IMR-90 (cell line): Measurements from ENCODE around the gene KEAP1. TPM values are rescaled to one million over a fixed set of nuclear protein-coding genes. Genes with fewer than 3 reads are reported as not detected.
A peak's percentile ranks its signal among the peaks of the same experiment; 100 is the strongest.

Experiments used
- ATAC-seq: fragments of 200-7000 bp; cut with Tn5 transposase; 2 replicates; pipeline ENCODE4 v1.9.1; 2020; ENCODE audit warnings: low read depth, mild to moderate bottlenecking, moderate library complexity
- BruUV-seq: library from RNA; stranded (reverse); fragments of 400-500 nt; replicated peaks from 2 replicates; lab custom pipeline; 2021; lab: Mats Ljungman, UMichigan
- CTCF ChIA-PET: fragments of 300-600 bp; formaldehyde crosslinking; extraction: SDS; loops from one replicate; lab custom pipeline; 2021; ENCODE audit warnings: antibody characterized with exemption; lab: Yijun Ruan, JAX
- POLR2A ChIA-PET: fragments of 300-600 bp; sonication (Branson Sonifier 250); formaldehyde crosslinking; loops from one replicate; lab custom pipeline; 2022; ENCODE audit warnings: antibody characterized with exemption; ENCODE audit not compliant: unreplicated experiment; lab: Charles Lee
- DNase-seq: peaks from one replicate; pipeline ENCODE4 v3.0.0; 2013
- H2AFZ ChIP-seq: replicated peaks from 2 replicates; pipeline ENCODE3; 2013; ENCODE audit warnings: low read length, mild to moderate bottlenecking; ENCODE audit not compliant: poor library complexity
- H2AK5ac ChIP-seq: 2 replicates; pipeline ENCODE4 v1.6.1; 2013; ENCODE audit warnings: low read depth, low read length, inconsistent platforms
- H2AK9ac ChIP-seq: replicated peaks from 2 replicates; pipeline ENCODE3; 2013; ENCODE audit warnings: mild to moderate bottlenecking, low read depth, low read length, moderate library complexity; ENCODE audit not compliant: poor library complexity
- H2BK120ac ChIP-seq: 2 replicates; pipeline ENCODE4 v1.6.1; 2013; ENCODE audit warnings: low read depth, low read length, inconsistent platforms
- H2BK15ac ChIP-seq: 3 replicates; pipeline ENCODE4 v1.6.1; 2013; ENCODE audit warnings: low read depth, low read length, inconsistent platforms
- H2BK20ac ChIP-seq: 2 replicates; pipeline ENCODE4 v1.6.1; 2013; ENCODE audit warnings: low read depth, mild to moderate bottlenecking, inconsistent platforms, low read length, moderate library complexity
- H2BK5ac ChIP-seq: 2 replicates; pipeline ENCODE4 v1.6.1; 2013; ENCODE audit warnings: mild to moderate bottlenecking, low read depth, low read length, inconsistent platforms; ENCODE audit not compliant: poor library complexity, severe bottlenecking
- H3K14ac ChIP-seq: replicated peaks from 2 replicates; pipeline ENCODE4 v1.6.1; 2013; ENCODE audit warnings: low read depth, low read length, inconsistent platforms
- H3K18ac ChIP-seq: 2 replicates; pipeline ENCODE4 v1.6.1; 2013; ENCODE audit warnings: low read depth, low read length, control low read depth
- H3K23ac ChIP-seq: 2 replicates; pipeline ENCODE4 v1.6.1; 2013; ENCODE audit warnings: low read depth, low read length, inconsistent platforms
- H3K27ac ChIP-seq: 2 replicates; pipeline ENCODE4 v1.5.1; 2013; ENCODE audit warnings: mild to moderate bottlenecking, control low read depth, low read length; ENCODE audit not compliant: insufficient read depth
- H3K27me3 ChIP-seq: 2 replicates; pipeline ENCODE4 v1.6.1; 2013; ENCODE audit warnings: low read length; ENCODE audit not compliant: control insufficient read depth, insufficient read depth
- H3K36me3 ChIP-seq: 2 replicates; pipeline ENCODE4 v1.6.1; 2013; ENCODE audit warnings: low read length, mixed read lengths; ENCODE audit not compliant: control insufficient read depth, insufficient read depth
- H3K4ac ChIP-seq: 2 replicates; pipeline ENCODE4 v1.6.1; 2013; ENCODE audit warnings: low read depth, low read length, inconsistent platforms
- H3K4me1 ChIP-seq: 2 replicates; pipeline ENCODE4 v1.6.1; 2013; ENCODE audit warnings: low read length, mixed read lengths; ENCODE audit not compliant: control insufficient read depth, insufficient read depth
- H3K4me2 ChIP-seq: 2 replicates; pipeline ENCODE4 v1.6.1; 2013; ENCODE audit warnings: low read depth, mild to moderate bottlenecking, control low read depth, low read length, moderate library complexity
- H3K4me3 ChIP-seq: 2 replicates; pipeline ENCODE4 v1.5.1; 2013; ENCODE audit warnings: low read depth, mild to moderate bottlenecking, control low read depth, low read length, moderate library complexity; ENCODE audit not compliant: insufficient read depth
- H3K56ac ChIP-seq: 2 replicates; pipeline ENCODE4 v1.6.1; 2013; ENCODE audit warnings: low read length, inconsistent platforms; ENCODE audit not compliant: insufficient read depth; ENCODE audit errors: extremely low read depth
- H3K79me1 ChIP-seq, 2 experiments: 2 replicates each; pipeline ENCODE4 v1.6.1; 2013; ENCODE audit warnings: low read length in 2 of 2, inconsistent platforms in 1 of 2, low read depth in 1 of 2
- H3K9ac ChIP-seq: 2 replicates; pipeline ENCODE4 v1.6.1; 2013; ENCODE audit warnings: low read depth, low read length, control low read depth
- H3K9me1 ChIP-seq: 2 replicates; pipeline ENCODE4 v1.6.1; 2013; ENCODE audit warnings: low read length, inconsistent platforms; ENCODE audit not compliant: insufficient read depth
- H3K9me3 ChIP-seq: 2 replicates; pipeline ENCODE4 v1.6.1; 2013; ENCODE audit warnings: low read length; ENCODE audit not compliant: control insufficient read depth, insufficient read depth
- H4K20me1 ChIP-seq: 2 replicates; pipeline ENCODE4 v1.6.1; 2013; ENCODE audit warnings: low read length, inconsistent platforms; ENCODE audit not compliant: insufficient read depth
- H4K5ac ChIP-seq: 2 replicates; pipeline ENCODE4 v1.6.1; 2013; ENCODE audit warnings: mild to moderate bottlenecking, low read depth, low read length, control low read depth
- H4K8ac ChIP-seq, 2 experiments: 2 replicates each; pipeline ENCODE4 v1.6.1; 2013; ENCODE audit warnings: low read depth in 2 of 2, low read length in 2 of 2, control low read depth in 1 of 2, inconsistent platforms in 1 of 2
- H4K91ac ChIP-seq: 2 replicates; pipeline ENCODE4 v1.6.1; 2013; ENCODE audit warnings: low read depth, low read length, inconsistent platforms; ENCODE audit not compliant: insufficient read depth
- POLR2A ChIP-seq: IDR thresholded peaks from 2 replicates; pipeline ENCODE4 v1.6.1; 2012; ENCODE audit warnings: mild to moderate bottlenecking, low read depth, low read length
- RCOR1 ChIP-seq: IDR thresholded peaks from 2 replicates; pipeline ENCODE4 v1.6.1; 2012; ENCODE audit warnings: mild to moderate bottlenecking, low read length, improper control_type of control experiment; ENCODE audit not compliant: insufficient replicate concordance
- USF2 ChIP-seq: fragments of 150-350 bp; IDR thresholded peaks from 2 replicates; pipeline ENCODE4 v1.6.1; 2017; ENCODE audit warnings: mild to moderate bottlenecking, antibody characterized with exemption, low read length, low read depth
- WGBS, 2 experiments: methylation state at CpG; one replicate each; pipeline versions ENCODE4 v1.1.5 to v1.1.7; 2013; ENCODE audit warnings: missing lambda C conversion rate in 2 of 2; ENCODE audit not compliant: insufficient read length in 1 of 2; ENCODE audit errors: extremely low coverage in 2 of 2; 5-methylcytosine and 5-hydroxymethylcytosine counted together
- dilution Hi-C: fragments of 300-500 bp; cut with HindIII; formaldehyde crosslinking; loops from one replicate; pipeline ENCODE4 v1.14.3; 2018; ENCODE audit warnings: low sequenced_read_pairs; ENCODE audit not compliant: unreplicated experiment
- in situ Hi-C: fragments of 300-500 bp; cut with MboI; formaldehyde crosslinking; loops from 3 replicates; pipeline ENCODE4 v1.14.3; 2019; ENCODE audit warnings: low sequenced_read_pairs, inconsistent platforms, mixed read lengths
- intact Hi-C: fragments of 100-400 bp; cut with micrococcal nuclease; formaldehyde crosslinking; loops from 2 replicates; pipeline ENCODE4 v1.10.0; 2022
- polyA plus RNA-seq, 3 experiments: library from polyadenylated mRNA; depleted of rRNA; stranded (reverse); fragments of >200 nt; gene quantifications; 2 replicates each; pipeline ENCODE4 v1.2.3, GENCODE V29; 2012; ENCODE audit warnings: low replicate concordance in 1 of 3
- total RNA-seq: library from RNA; depleted of rRNA; stranded (reverse); fragments of >200 nt; gene quantifications from 2 replicates; pipeline ENCODE4 v1.2.3, GENCODE V29; 2012

The KEAP1 gene
- total and polyA plus RNA-seq, 2 of the 4 experiments (the other 2 are of a cell fraction), result 63.4 to 81.6 TPM

GRCh38 chr19:10474962-10475451 lies 28.1 kb downstream of the KEAP1 start:
- H3K4ac ChIP-seq, result no peak overlapping the region
- H2BK5ac ChIP-seq, result no peak overlapping the region
- H3K9me1 ChIP-seq, result 0 out of 2 replicates have a peak, but pooled peaks cover 4% of the 10 kb centered on the region
- H3K4me3 ChIP-seq, result no peak overlapping the region
- no peak overlapping the region for H2BK20ac ChIP-seq
- peak overlapping the region; percentile 64 for H2AFZ ChIP-seq
- TF ChIP-seq RCOR1, result no peak
- TF ChIP-seq POLR2A, result no peak
- TF ChIP-seq USF2, result no peak
- no peaks in the 10 kb centered on the region for H4K20me1 ChIP-seq
- ChIA-PET CTCF (no interaction called here), POLR2A (no interaction called here)
- H2BK120ac ChIP-seq, result no peak overlapping the region
- no peak overlapping the region for H4K8ac ChIP-seq
- no peak overlapping the region for H4K5ac ChIP-seq
- H4K91ac ChIP-seq, result no peak overlapping the region
- BruUV-seq, result no TSS peak
- H2AK9ac ChIP-seq, result no peak overlapping the region
- H3K27me3 ChIP-seq, result no peaks in the 10 kb centered on the region
- no peaks in the 10 kb centered on the region for H3K36me3 ChIP-seq
- no peak overlapping the region for H3K56ac ChIP-seq
- H3K14ac ChIP-seq, result no peak overlapping the region
- ATAC-seq (no peak), DNase-seq (no peak)
- intact Hi-C loops, result no loop called here
- dilution Hi-C loops, result no loop called here
- H3K79me1 ChIP-seq, result no peaks in the 10 kb centered on the region
- in situ Hi-C loops, result no loop called here
- H2AK5ac ChIP-seq, result no peak overlapping the region
- H3K4me2 ChIP-seq, result no peak overlapping the region
- no peak overlapping the region for H3K23ac ChIP-seq
- H3K9me3 ChIP-seq, result no peaks in the 10 kb centered on the region
- WGBS, 2 experiments, result no CpG with 5 or more reads among the region's 6 CpGs
- H3K27ac ChIP-seq, result no peak overlapping the region
- no peak overlapping the region for H3K18ac ChIP-seq
- H3K9ac ChIP-seq, result no peak overlapping the region
- peaks cover 3% of the 10 kb centered on the region for H3K4me1 ChIP-seq
- no peak overlapping the region for H2BK15ac ChIP-seq
